Progenitor cell of endocrine pancreas (in vitro differentiated cells): ENCODE results near the gene SNAPIN. TPM values are rescaled to one million over a fixed set of nuclear protein-coding genes. Genes with fewer than 3 reads are reported as not detected.

Experiments used
- DNase-seq: peaks from one replicate; pipeline ENCODE4 v3.0.0; 2021; ENCODE audit warnings: low spot score; ENCODE audit not compliant: unreplicated experiment
- H3K27ac Mint-ChIP-seq: 2 replicates; pipeline ENCODE4 v1.8.0; 2021; ENCODE audit warnings: mild to moderate bottlenecking, moderate library complexity, mixed read lengths
- H3K27me3 Mint-ChIP-seq: 2 replicates; pipeline ENCODE4 v1.8.0; 2021; ENCODE audit warnings: mixed read lengths
- H3K36me3 Mint-ChIP-seq: 2 replicates; pipeline ENCODE4 v1.8.0; 2022; ENCODE audit warnings: mixed read lengths; ENCODE audit not compliant: insufficient read depth
- H3K4me1 Mint-ChIP-seq: 2 replicates; pipeline ENCODE4 v1.8.0; 2021; ENCODE audit warnings: low read depth, mixed read lengths
- H3K4me3 Mint-ChIP-seq: 2 replicates; pipeline ENCODE4 v1.8.0; 2021; ENCODE audit warnings: low read depth, mild to moderate bottlenecking, moderate library complexity, mixed read lengths
- H3K9me3 Mint-ChIP-seq: 2 replicates; pipeline ENCODE4 v1.8.0; 2021; ENCODE audit warnings: low read depth, mixed read lengths
- CTCF ChIP-seq: fragments of 200-600 bp; sonication (generic); IDR thresholded peaks from one replicate; pipeline ENCODE4 v1.5.0; 2021; ENCODE audit warnings: antibody characterized with exemption, mild to moderate bottlenecking; ENCODE audit not compliant: unreplicated experiment
- total RNA-seq: library from RNA; stranded (reverse); gene quantifications from 2 replicates; pipeline ENCODE4 v1.2.1, GENCODE V29; 2021

The SNAPIN gene
- total RNA-seq, 1 donor from 2014 or later: 38.0 TPM

GRCh38 chr1:153611356-153611755 is 47.1 kb upstream of the SNAPIN start:
- Mint-ChIP-seq H3K4me1 (peaks cover 41% of the 10 kb centered on the region), H3K27ac (peak overlapping the region; percentile 87), H3K9me3 (no peaks in the 10 kb centered on the region), H3K4me3 (peak overlapping the region; percentile 84), H3K27me3 (no peaks in the 10 kb centered on the region), H3K36me3 (peaks cover 4% of the 10 kb centered on the region)
- no peak for TF ChIP-seq CTCF
- DNase-seq: no peak

- Mint-ChIP-seq H3K4me3 (peak overlapping the region; percentile 84), H3K9me3 (no peaks in the 10 kb centered on the region), H3K27ac (peak overlapping the region; percentile 92), H3K36me3 (peaks cover 2% of the 10 kb centered on the region), H3K27me3 (no peaks in the 10 kb centered on the region), H3K4me1 (peaks cover 41% of the 10 kb centered on the region)
- TF ChIP-seq CTCF: no peak
- DNase-seq: no peak
These were observed 46.3 kb upstream of the SNAPIN start for GRCh38 chr1:153612111-153612754.

GRCh38 chr1:153612755-153613331 is 45.7 kb upstream of the SNAPIN start, which contains the start of gene S100A16:
S100A16 (minus strand) TSS chr1:153613137; CDS start chr1:153608151, 4,986 bp downstream.
- Mint-ChIP-seq H3K36me3 (peaks cover 2% of the 10 kb centered on the region), H3K4me1 (peaks cover 41% of the 10 kb centered on the region), H3K4me3 (peak within 1 kb of the TSS; percentile 84), H3K9me3 (no peaks in the 10 kb centered on the region), H3K27ac (peak within 1 kb of the TSS; percentile 92), H3K27me3 (no peaks in the 10 kb centered on the region)
- peak; percentile 43 for DNase-seq
- TF ChIP-seq CTCF: no peak

GRCh38 chr1:153613406-153613805 is 45.1 kb upstream of the SNAPIN start:
- Mint-ChIP-seq H3K36me3 (peaks cover 2% of the 10 kb centered on the region), H3K4me1 (peaks cover 38% of the 10 kb centered on the region), H3K27me3 (no peaks in the 10 kb centered on the region), H3K27ac (peak overlapping the region; percentile 45), H3K9me3 (no peaks in the 10 kb centered on the region), H3K4me3 (peak overlapping the region; percentile 84)
- no peak for TF ChIP-seq CTCF
- DNase-seq: no peak

GRCh38 chr1:153614189-153614900 is 44.2 kb upstream of the SNAPIN start:
- Mint-ChIP-seq H3K27ac (no peak overlapping the region), H3K4me1 (peaks cover 29% of the 10 kb centered on the region), H3K27me3 (no peaks in the 10 kb centered on the region), H3K4me3 (no peak overlapping the region), H3K9me3 (no peaks in the 10 kb centered on the region), H3K36me3 (peaks cover 2% of the 10 kb centered on the region)
- no peak for DNase-seq
- no peak for TF ChIP-seq CTCF
